Adrenal gland (tissue), 5 donors: ENCODE data around the gene TSKU.

Experiments
- POLR2A ChIP-seq, 2 donors: fragments of 450-650 bp; IDR thresholded peaks; one replicate each; pipeline ENCODE4 v1.6.1; 2017; ENCODE audit warnings: antibody characterized with exemption in 2 of 2, mild to moderate bottlenecking in 2 of 2, moderate library complexity in 1 of 2
- TF ChIP-seq, protein P1 (sequence below), 6 experiments: fragments of 450-650 bp in 4 of 6; fragments of 200-600 bp in 2 of 6; sonication (generic) in 1 of 6; IDR thresholded peaks; 1 replicate in 5 of 6; 2 replicates in 1 of 6; pipeline versions ENCODE4 v1.5.1 to v1.8.0; 2016 to 2021; ENCODE audit warnings: antibody characterized with exemption in 6 of 6, mild to moderate bottlenecking in 2 of 6, moderate library complexity in 1 of 6
- donor health status: DM: no; HTN: no; CAD: no.

- TF ChIP-seq, protein P1, sequence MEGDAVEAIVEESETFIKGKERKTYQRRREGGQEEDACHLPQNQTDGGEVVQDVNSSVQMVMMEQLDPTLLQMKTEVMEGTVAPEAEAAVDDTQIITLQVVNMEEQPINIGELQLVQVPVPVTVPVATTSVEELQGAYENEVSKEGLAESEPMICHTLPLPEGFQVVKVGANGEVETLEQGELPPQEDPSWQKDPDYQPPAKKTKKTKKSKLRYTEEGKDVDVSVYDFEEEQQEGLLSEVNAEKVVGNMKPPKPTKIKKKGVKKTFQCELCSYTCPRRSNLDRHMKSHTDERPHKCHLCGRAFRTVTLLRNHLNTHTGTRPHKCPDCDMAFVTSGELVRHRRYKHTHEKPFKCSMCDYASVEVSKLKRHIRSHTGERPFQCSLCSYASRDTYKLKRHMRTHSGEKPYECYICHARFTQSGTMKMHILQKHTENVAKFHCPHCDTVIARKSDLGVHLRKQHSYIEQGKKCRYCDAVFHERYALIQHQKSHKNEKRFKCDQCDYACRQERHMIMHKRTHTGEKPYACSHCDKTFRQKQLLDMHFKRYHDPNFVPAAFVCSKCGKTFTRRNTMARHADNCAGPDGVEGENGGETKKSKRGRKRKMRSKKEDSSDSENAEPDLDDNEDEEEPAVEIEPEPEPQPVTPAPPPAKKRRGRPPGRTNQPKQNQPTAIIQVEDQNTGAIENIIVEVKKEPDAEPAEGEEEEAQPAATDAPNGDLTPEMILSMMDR (IDR thresholded peaks at IDR 0.05): no peak
- no peak for TF ChIP-seq POLR2A (IDR thresholded peaks at IDR 0.05)
Measured at GRCh38 chr11:76839311-76839710, 56.2 kb downstream of the TSKU start.
